PC-9 (cell line): ENCODE measurements around the gene CYB561.

Experiments
- EZH2 ChIP-seq: fragments of 200-600 bp; sonication (generic); IDR thresholded peaks from 2 replicates; pipeline ENCODE4 v1.8.0; 2017; ENCODE audit warnings: antibody characterized with exemption, low read depth
- TF ChIP-seq, protein P1 (sequence below): fragments of 200-600 bp; sonication (generic); conservative IDR thresholded peaks from 2 replicates; pipeline ENCODE4 v1.6.1; 2017; ENCODE audit warnings: mixed run types, antibody characterized with exemption, mild to moderate bottlenecking, moderate library complexity

- TF ChIP-seq EZH2 = no peak
- TF ChIP-seq, protein P1, sequence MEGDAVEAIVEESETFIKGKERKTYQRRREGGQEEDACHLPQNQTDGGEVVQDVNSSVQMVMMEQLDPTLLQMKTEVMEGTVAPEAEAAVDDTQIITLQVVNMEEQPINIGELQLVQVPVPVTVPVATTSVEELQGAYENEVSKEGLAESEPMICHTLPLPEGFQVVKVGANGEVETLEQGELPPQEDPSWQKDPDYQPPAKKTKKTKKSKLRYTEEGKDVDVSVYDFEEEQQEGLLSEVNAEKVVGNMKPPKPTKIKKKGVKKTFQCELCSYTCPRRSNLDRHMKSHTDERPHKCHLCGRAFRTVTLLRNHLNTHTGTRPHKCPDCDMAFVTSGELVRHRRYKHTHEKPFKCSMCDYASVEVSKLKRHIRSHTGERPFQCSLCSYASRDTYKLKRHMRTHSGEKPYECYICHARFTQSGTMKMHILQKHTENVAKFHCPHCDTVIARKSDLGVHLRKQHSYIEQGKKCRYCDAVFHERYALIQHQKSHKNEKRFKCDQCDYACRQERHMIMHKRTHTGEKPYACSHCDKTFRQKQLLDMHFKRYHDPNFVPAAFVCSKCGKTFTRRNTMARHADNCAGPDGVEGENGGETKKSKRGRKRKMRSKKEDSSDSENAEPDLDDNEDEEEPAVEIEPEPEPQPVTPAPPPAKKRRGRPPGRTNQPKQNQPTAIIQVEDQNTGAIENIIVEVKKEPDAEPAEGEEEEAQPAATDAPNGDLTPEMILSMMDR = no peak
Measured at GRCh38 chr17:63481488-63481870, 35.4 kb upstream of the CYB561 start.
